ENCODE data around the gene BRD7. TPM values are rescaled to one million over a fixed set of nuclear protein-coding genes. Genes with fewer than 3 reads are reported as not detected.

The BRD7 gene
- 19.5 and 34.4 TPM in 2 replicates for total RNA-seq

DNA sequence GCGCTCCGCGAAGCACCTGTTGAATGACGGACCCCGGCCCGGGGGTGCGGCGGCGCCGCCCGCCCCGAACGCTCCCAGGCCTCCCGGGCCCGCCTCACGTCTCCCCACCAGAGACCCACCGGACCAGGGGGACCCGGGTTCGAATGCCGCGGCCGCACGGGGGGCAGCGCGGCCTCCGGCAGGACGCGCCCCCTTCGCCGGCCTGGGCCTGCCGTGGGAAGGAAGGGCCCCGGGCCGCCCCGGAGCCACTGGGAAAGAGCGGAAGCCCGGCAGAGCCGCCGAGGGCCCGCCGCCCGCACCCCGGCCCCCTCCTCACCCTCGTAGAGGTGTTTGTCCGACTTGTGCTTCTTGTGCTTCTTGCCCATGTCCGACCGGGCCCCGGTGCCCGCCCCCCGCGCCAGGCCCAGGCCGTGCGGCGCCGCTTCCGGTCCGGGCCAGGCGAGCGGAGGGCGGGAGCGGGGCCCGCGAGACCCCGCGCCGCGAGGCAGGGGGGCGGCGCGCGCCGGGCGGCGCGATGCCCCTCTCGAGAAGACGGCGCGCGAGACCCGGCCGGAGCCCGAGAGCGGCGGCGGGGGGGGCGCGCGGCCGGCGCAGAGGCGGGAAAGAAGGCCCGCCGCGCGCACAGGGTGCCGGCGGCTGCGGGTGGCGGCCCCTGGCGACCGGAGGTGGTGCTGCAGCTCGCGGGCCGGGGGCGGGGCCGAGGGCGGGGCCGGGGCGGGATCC, at the start of gene BRD7:
Gene BRD7, minus strand, starts transcription at position 579 of the 723 bp plus-strand sequence. Its CDS starts 214 bp downstream, at position 365.

GRCh38 chr16:50266337-50267091, 102.3 kb downstream of the BRD7 start, which contains the start of gene ADCY7:
ADCY7 (plus strand) TSS chr16:50266551; CDS start chr16:50288180, 21,629 bp downstream.

Small RNA genes lying within 50 kb of the gene (small RNA-seq; reads per million reads assigned to genes)
- gene MIR6771, result not detected

Other genes with a start within 250 kb of the BRD7 start
- gene TENT4B, start 215.7 kb downstream of the BRD7 start, total RNA-seq, result 6.2 and 12.7 TPM in 2 replicates
- gene ADCY7, start 102.4 kb downstream of the BRD7 start, total RNA-seq, result 52.5 and 61.2 TPM in 2 replicates
- gene NKD1, start 179.4 kb upstream of the BRD7 start, total RNA-seq, result under 0.01 TPM in 2 replicates

All from subcutaneous preadipocyte (primary cell).